GM06990 (cell line): Measurements from ENCODE around the gene ZDHHC14.
"Not testable (repeated sequence)": the region's sequence is repeated elsewhere in the genome, so short reads cannot be mapped to it uniquely, and the experiment has no call there.

Experiments used
- DNase-seq: peaks from one replicate; pipeline ENCODE4 v3.0.0-alpha.2; 2011; ENCODE audit not compliant: insufficient read length; ENCODE audit errors: extremely low read depth
- H3K27me3 ChIP-seq: replicated peaks from 2 replicates; pipeline ENCODE4 v1.6.0; 2011; ENCODE audit warnings: low read length; ENCODE audit not compliant: control insufficient read depth, insufficient read depth
- H3K36me3 ChIP-seq: 2 replicates; pipeline ENCODE4 v1.5.1; 2011; ENCODE audit warnings: low read length; ENCODE audit not compliant: control insufficient read depth, insufficient read depth
- H3K4me3 ChIP-seq: replicated peaks from 2 replicates; pipeline ENCODE4 v1.5.1; 2011; ENCODE audit warnings: low read depth, mild to moderate bottlenecking, control low read depth, low read length
- TF ChIP-seq, protein P1 (sequence below): IDR thresholded peaks from 2 replicates; pipeline ENCODE4 v1.5.1; 2011; ENCODE audit warnings: low read length, control low read depth, mild to moderate bottlenecking, inconsistent platforms; ENCODE audit not compliant: insufficient read depth, poor library complexity, severe bottlenecking

ZDHHC14 gene

DNA sequence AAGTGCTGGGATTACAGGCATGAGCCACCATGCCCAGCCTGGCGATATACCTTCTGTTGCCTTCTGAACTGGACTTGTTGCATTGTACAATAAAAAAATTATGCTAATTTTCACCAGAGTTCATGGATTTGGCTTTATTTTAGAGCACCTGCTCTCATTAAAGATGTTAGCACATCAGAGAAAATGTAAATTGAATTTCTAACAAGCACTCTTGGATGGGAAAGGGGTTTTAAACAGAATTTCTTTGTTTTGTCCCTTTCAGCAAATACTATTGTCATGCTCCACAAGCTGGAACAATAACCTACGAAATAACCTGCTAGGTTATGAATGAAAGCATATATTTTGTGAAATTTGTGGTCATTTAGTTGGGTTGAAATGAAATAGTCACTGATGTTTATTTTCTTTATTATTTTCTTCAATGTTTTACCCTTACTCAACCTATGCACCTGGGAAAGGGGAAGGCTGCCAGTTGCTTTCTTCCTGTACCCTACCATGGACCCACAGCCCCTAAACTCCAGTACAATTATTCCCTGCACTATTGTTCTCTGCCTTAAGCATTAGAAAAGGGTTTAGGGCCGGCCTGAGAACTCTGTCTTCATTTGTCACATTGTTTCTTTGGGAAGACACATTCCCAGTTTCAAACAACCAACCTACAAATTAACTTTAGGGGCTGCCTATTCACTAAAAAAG is 22.2 kb downstream of the ZDHHC14 start:
- TF ChIP-seq, protein P1, sequence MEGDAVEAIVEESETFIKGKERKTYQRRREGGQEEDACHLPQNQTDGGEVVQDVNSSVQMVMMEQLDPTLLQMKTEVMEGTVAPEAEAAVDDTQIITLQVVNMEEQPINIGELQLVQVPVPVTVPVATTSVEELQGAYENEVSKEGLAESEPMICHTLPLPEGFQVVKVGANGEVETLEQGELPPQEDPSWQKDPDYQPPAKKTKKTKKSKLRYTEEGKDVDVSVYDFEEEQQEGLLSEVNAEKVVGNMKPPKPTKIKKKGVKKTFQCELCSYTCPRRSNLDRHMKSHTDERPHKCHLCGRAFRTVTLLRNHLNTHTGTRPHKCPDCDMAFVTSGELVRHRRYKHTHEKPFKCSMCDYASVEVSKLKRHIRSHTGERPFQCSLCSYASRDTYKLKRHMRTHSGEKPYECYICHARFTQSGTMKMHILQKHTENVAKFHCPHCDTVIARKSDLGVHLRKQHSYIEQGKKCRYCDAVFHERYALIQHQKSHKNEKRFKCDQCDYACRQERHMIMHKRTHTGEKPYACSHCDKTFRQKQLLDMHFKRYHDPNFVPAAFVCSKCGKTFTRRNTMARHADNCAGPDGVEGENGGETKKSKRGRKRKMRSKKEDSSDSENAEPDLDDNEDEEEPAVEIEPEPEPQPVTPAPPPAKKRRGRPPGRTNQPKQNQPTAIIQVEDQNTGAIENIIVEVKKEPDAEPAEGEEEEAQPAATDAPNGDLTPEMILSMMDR: no peak
- no peaks in the 10 kb centered on the region for H3K36me3 ChIP-seq
- no peaks in the 10 kb centered on the region for H3K27me3 ChIP-seq
- no peak overlapping the region for H3K4me3 ChIP-seq
- no peak for DNase-seq

DNA sequence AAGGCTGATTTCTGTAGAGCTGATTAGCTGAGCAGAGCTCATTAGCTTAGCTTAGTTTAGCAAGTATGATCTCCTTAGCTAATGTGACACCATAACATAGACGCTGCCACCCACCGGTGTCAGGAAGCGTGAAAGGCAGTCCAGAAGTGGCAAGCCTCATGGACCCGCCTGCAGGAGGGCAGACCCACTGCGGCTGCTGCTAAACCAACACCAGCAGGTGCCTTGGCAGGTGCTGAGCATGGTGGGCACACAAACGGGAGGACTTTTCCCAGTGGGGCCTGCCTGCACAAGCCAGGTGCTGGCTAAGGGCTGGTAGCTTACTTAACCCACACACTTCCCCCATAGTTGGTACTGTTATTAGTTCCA is 22.7 kb downstream of the ZDHHC14 start:
- TF ChIP-seq, protein P1: no peak
- no peaks in the 10 kb centered on the region for H3K27me3 ChIP-seq
- DNase-seq: no peak
- H3K4me3 ChIP-seq: no peak overlapping the region
- H3K36me3 ChIP-seq: no peaks in the 10 kb centered on the region

DNA sequence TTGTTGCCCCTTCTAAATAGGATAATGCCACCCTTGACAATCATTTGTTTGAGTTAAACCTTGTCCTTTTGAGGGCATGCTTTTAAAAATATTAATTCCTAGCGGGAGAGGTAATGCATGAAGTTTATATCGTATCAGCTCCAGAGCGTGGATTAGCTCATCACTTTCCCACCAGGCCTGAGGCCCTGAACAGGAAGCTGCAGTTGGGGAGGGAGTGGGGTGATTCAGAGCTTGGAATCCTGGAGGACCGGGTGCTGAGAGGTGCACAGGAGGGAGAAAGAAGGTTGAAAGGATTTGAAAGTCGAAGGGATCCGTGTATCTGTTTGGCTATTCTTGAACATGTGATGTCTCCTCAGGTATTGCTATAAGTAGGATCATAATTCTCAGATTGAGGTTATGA is 25.0 kb downstream of the ZDHHC14 start:
- no peak for DNase-seq

DNA sequence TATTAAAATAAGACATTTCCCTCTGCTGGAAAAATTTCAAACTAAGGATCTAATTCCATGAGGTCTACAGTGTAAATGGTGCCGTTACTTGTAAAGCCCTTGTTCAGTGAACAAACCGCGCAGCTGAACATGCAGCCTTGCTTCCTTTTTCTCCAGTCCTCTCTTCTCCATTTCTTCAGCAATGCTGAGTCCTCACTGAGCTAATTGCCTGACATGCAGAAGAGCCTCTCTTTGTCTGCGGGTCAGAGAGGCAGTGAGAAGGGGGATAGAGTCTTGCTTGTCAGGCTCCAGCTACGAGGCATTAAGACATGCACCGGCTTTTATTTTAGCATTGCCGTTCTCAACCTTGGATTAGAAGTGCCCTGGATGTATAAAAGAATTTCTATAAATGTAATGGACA is 25.7 kb downstream of the ZDHHC14 start:
- Histone ChIP-seq H3K27me3 (no peaks in the 10 kb centered on the region), H3K4me3 (no peak overlapping the region), H3K36me3 (no peaks in the 10 kb centered on the region)
- TF ChIP-seq, protein P1: no peak
- no peak for DNase-seq

More for the DNA sequence above, 25.0 kb downstream of the ZDHHC14 start:
- Histone ChIP-seq H3K27me3 (no peaks in the 10 kb centered on the region), H3K4me3 (no peak overlapping the region), H3K36me3 (no peaks in the 10 kb centered on the region)
- TF ChIP-seq, protein P1: no peak

DNA sequence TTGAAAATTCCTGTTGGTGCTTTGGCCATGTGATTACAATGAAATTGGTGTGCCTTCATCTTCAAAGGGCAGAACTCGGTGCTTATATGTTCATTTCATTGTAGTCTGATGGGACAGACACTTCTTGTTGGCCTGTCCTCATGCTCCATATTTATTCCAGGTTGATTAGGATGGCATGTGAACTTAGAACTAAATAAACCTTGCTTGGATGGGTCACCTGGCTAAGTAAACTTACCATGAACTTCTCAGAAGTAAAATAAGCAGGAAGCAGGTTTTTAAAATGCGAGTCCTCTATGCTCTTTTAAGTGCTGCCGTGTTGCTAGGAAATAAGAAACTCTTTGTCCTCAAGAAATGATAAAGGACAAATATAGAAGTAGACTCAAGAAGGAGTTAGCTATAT is 26.7 kb downstream of the ZDHHC14 start:
- Histone ChIP-seq H3K27me3 (no peaks in the 10 kb centered on the region), H3K4me3 (no peak overlapping the region), H3K36me3 (no peaks in the 10 kb centered on the region)
- DNase-seq: no peak
- TF ChIP-seq, protein P1: no peak

DNA sequence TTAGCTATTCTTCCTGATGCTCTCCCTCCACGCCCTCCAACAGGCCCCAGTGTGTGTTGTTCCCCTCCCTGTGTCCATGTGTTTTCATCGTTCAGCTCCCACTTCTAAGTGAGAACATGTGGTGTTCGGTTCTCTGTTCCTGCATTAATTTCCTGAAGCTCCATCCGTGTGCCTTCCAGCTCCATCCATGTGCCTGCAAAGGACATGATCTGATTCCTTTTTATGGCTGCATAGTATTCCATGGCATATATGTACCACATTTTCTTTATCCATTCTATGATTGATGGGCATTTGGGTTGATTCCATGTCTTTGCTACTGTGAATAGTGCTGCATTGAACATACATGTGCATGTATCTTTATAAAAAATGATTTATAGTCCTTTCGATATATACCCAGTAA is 27.4 kb downstream of the ZDHHC14 start:
- not testable (repeated sequence) for H3K36me3 ChIP-seq, H3K27me3 ChIP-seq, DNase-seq, H3K4me3 ChIP-seq
